Stimulated activated CD8-positive, alpha-beta memory T cell treated with anti-CD3 and anti-CD28 coated beads, Interleukin-7, amount 100 ng/mL, for 48 hours (primary cell): ENCODE measurements around the gene FARP2.
"Not testable (repeated sequence)": the region's sequence is repeated elsewhere in the genome, so short reads cannot be mapped to it uniquely, and the experiment has no call there.

Source experiments
- DNase-seq, 2 donors: peaks; one replicate each; pipeline ENCODE4 v3.0.0-alpha.2; 2020; ENCODE audit warnings: low read depth in 1 of 2; ENCODE audit errors: extremely low read depth in 1 of 2

The FARP2 gene

DNA sequence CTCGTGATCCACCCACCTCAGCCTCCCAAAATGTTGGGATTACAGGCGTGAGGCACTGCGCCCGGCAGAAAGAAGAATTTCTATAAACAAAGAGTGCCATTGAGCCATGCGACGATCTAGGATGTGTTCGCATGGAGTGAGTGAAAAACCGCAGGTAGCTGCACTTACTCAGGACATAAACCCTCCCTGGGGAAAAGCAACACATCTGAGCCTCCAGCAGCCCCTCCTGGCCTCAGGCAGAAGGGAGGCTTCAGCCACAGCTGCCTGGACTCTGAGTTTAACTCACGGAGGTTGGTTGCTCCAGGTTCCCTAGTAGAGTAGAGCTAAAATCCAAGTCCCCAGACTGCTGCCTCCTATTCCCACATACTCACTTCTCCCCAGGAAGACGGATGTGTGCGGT, 163.6 kb downstream of the FARP2 start:
- DNase-seq = no peak

DNA sequence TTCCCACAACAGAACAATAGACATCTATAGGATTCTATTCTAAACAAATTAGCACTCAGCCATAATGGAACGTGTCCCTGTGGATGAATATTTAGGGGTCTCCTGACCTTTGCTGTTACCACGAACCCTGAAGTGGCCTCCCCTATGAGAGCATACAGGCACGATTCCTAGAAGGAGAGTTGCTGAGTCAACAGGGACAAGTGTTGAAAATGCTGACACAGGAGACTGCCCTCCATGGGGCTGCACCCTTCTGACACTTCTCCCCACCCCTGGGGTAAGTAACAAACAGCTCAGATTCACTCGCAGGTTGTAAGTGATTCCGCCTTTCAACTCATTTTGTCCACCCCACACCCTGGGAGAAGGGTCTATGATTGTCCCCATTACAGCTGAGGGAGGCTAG, 166.4 kb downstream of the FARP2 start:
- no peak for DNase-seq

- DNase-seq = not testable (repeated sequence)
These were observed 170.0 kb downstream of the FARP2 start for GRCh38 chr2:241525818-241526780.

- DNase-seq = no peak
These were observed 174.5 kb downstream of the FARP2 start for GRCh38 chr2:241530571-241530970.

- DNase-seq = no peak
These were observed 175.2 kb downstream of the FARP2 start for GRCh38 chr2:241531161-241531722.

DNA sequence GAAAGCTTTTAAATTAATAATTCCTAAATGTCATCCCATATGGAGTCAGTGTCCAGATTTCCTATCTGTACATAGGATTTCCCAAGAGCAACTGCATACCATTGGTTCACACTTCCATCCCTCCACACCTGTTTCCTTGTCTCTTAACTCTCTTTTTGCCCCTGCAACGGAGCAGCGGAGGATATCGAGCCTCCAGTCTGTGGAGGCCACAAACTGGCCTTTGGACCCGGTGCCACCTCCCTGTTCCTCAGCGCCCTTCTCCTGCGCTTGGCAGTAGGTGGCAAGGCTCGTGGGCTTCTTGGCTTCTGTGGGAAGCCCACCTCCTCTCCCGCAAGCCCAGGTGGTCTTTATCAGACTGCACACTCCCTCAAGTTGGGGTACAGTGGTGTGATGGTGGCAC, 176.1 kb downstream of the FARP2 start:
- no peak for DNase-seq

GRCh38 chr2:241532733-241533601, 176.9 kb downstream of the FARP2 start:
- DNase-seq = no peak

DNA sequence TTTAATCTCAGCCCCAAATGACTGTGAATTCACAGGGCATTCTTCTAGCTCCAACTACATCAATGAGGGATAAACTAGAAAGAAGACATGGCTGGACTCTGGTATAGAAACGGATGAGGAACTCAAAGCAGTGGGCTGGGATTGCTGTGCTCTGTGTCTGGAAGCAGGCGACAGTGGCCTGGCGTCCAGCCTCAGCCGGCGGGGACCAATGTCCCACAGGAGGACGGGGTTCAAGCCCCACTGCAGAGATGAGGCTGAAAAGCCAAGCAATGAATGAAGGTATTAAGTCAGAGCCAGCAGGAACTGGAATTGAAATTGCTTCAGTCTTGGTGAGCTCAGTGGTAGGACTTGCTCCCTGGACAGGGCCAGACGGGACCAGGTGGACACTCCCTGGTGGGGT, 178.2 kb downstream of the FARP2 start:
- DNase-seq = no peak

GRCh38 chr2:241534701-241535375, 178.8 kb downstream of the FARP2 start:
- no peak for DNase-seq

DNA sequence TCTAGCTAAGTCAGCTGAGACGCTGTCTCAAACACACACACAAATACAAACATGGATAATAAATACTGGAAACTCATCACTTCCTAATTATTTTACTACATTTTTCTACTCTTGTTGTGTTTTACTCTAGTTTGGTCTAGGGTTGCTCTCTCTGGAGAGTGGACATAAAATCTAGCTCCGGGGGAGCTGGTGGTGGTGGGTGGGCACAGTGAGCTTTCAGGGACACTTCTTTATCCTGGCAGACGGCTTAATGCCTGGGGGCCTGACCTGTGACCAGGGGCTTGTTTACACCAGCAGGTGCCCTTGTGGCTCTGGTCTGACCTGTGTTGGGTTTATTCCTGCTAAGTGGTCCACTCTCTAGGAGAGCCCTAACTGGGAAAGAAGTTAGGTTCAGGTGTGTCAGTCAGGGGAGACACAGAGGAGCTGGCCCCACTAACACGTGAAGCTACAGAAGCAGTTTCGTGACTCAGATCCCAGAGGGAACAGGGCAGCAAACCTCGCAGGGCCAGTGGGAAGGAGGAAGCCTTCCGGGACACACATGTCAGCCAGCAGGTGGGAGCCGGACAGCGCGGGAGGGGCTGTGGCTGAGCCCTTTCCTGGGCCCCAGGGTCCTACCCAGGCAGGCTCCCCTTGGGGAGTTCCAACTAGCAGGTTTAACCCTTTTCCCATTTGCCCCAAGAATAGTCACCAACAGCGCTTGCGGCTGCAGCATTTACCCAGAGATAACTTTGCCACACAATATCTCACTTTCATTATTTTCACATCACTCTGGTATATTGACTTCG, 180.0 kb downstream of the FARP2 start:
- no peak for DNase-seq

GRCh38 chr2:241538838-241539615, 182.9 kb downstream of the FARP2 start:
- DNase-seq = no peak

GRCh38 chr2:241539616-241540374, 183.7 kb downstream of the FARP2 start:
- no peak for DNase-seq

DNA sequence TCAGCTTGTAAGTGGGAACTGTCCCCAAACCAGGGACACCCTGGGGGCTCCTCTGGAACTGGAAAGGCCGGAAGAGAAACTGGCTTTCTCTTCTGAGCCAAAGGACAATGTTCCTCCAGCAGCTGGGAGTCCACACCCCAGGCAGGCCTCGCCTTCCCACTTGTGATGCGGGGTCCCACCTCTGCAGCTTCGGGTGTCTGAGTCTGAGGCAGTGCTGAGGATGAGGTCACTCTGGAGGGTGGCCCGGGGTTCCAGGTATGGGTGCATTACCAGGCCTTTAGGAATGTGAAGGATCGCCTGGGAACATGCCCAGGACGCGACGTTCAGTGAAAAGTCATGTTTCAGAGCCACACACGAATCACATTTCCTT, 184.3 kb downstream of the FARP2 start:
- no peak for DNase-seq

DNA sequence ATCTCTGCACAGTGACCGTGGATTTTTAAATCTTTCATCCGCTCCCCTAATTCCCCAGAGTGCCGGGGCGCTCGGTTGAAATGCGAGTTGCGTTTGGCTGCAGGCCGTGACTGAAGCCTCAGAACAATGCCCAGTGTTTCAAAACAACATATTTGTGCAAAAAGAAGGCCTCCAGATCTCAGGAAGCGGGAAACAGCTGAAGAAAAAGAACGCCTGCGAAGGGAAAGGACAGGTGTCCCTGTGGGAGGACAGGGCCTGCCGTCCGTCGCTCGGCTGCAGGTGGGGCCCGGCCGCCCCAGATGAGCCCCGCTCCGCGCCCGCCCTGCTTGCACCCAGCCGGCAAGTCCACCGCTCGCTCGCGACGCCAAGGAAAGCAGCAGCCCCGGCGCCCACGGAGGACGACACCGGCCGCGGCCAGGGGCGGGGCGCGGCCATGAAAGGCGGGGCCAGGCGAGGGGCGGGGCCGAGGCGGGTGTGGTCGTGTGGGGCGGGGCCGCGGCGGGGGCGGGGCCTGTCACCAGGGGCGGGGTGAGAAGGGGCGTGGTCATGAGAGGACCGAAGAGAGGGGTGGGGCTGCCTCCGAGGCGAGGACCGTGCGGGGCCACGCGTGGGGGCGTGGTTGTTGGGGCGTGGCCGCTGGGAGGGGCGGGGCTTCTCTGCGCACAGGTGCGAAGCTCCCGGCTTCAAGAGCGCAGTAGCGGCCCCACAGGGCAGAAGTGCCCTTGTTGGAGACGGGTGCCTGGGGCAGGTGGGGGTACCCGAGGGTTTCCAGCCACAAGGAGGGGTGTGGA, 184.9 kb downstream of the FARP2 start:
- DNase-seq = peak; percentile 45 to 46

GRCh38 chr2:241541564-241542277, 185.6 kb downstream of the FARP2 start:
- no peak for DNase-seq

DNA sequence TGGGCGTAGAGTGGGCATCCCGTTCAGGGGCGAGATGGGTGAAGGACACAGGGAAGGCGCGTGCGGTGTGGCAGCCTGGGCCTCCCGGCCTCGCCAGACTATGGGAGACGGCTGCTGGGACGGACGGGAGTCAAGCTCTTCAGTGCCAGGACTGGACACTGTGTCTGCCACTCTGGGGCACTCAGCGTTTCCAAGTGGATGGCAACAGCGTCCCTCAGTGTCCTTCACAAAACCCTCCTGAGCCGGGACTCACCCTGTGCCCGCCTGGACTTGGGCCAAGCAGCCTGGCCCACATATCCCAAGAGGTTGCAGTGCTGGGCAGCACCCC, 186.2 kb downstream of the FARP2 start:
- no peak for DNase-seq
